Colonic mucosa (tissue), 4 donors: ENCODE measurements around the gene GALNT10. TPM values are rescaled to one million over a fixed set of nuclear protein-coding genes. Genes with fewer than 3 reads are reported as not detected.

Source experiments
- DNase-seq: peaks from one replicate; pipeline ENCODE4 v3.0.0-alpha.2; 2020
- H3K27ac ChIP-seq: fragments of 200-600 bp; one replicate; pipeline ENCODE4 v1.8.0; 2021
- H3K27me3 ChIP-seq: fragments of 200-600 bp; one replicate; pipeline ENCODE4 v1.8.0; 2021
- H3K36me3 ChIP-seq: fragments of 200-600 bp; one replicate; pipeline ENCODE4 v1.8.0; 2021
- H3K4me1 ChIP-seq: fragments of 200-600 bp; one replicate; pipeline ENCODE4 v1.8.0; 2021; ENCODE audit warnings: mild to moderate bottlenecking
- H3K4me3 ChIP-seq: fragments of 200-600 bp; one replicate; pipeline ENCODE4 v1.8.0; 2021
- H3K9ac ChIP-seq, 2 donors: one replicate each; pipeline ENCODE4 v1.7.0; 2013; ENCODE audit warnings: control low read depth in 2 of 2, low read depth in 2 of 2, low read length in 2 of 2
- H3K9me3 ChIP-seq: fragments of 200-600 bp; one replicate; pipeline ENCODE4 v1.8.0; 2021
- CTCF ChIP-seq: fragments of 200-600 bp; IDR thresholded peaks from one replicate; pipeline ENCODE4 v1.8.0; 2022; ENCODE audit warnings: antibody characterized with exemption, mild to moderate bottlenecking
- intact Hi-C: fragments of 100-400 bp; cut with DNase I; formaldehyde crosslinking; loops from one replicate; pipeline ENCODE4 v1.14.1; 2022
- total RNA-seq, 2 donors: library from RNA; stranded (reverse); fragmentation: NEBNext Ultra II Directional in 1 of 2; extraction: Animal tissue kit (Norgen Biotek cat#: 25700) in 1 of 2; gene quantifications; one replicate each; pipeline ENCODE4 v1.2.1, GENCODE V29; 2021
- donor health status: healthy.
- donor health status: DM: no; HTN: no; CAD: no.
- donor health status: DM: no; HTN: no; CAD: no.

GALNT10 gene
- total RNA-seq, 2 donors from 2014 or later = 40.0 to 46.7 TPM

GRCh38 chr5:154181161-154181560 is 9.4 kb upstream of the GALNT10 start:
- H3K27ac ChIP-seq = no peak overlapping the region
- no peak overlapping the region for H3K4me3 ChIP-seq
- H3K36me3 ChIP-seq = no peaks in the 10 kb centered on the region
- no peaks in the 10 kb centered on the region for H3K4me1 ChIP-seq
- intact Hi-C loops = no loop called here
- no peaks in the 10 kb centered on the region for H3K27me3 ChIP-seq
- H3K9me3 ChIP-seq = no peaks in the 10 kb centered on the region
- no peak overlapping the region for H3K9ac ChIP-seq
- TF ChIP-seq CTCF = no peak
- peak; percentile 33 for DNase-seq

GRCh38 chr5:154189256-154189818 is 1.2 kb upstream of the GALNT10 start:
- no peaks in the 10 kb centered on the region for H3K36me3 ChIP-seq
- TF ChIP-seq CTCF = no peak
- peak overlapping the region; percentile 92 for H3K27ac ChIP-seq
- H3K27me3 ChIP-seq = no peaks in the 10 kb centered on the region
- H3K9me3 ChIP-seq = no peaks in the 10 kb centered on the region
- intact Hi-C loops = loop anchor here (5.0 kb wide), 1 partner anchor 208 kb away; no protein-coding TSS in a partner anchor
- peaks cover 3% of the 10 kb centered on the region for H3K4me1 ChIP-seq
- peak; percentile 24 for DNase-seq
- H3K4me3 ChIP-seq = peak overlapping the region; percentile 85
- peak overlapping the region in 1 of 2 donors; percentile 73 for H3K9ac ChIP-seq

GRCh38 chr5:154189819-154190594 is 526 bp upstream of the GALNT10 start:
- H3K4me1 ChIP-seq = peaks cover 3% of the 10 kb centered on the region
- peak overlapping the region; percentile 92 for H3K27ac ChIP-seq
- H3K4me3 ChIP-seq = peak overlapping the region; percentile 85
- peak overlapping the region; percentile 54 to 73 for H3K9ac ChIP-seq
- intact Hi-C loops = loop anchor here (5.0 to 10.0 kb wide), 2 partner anchors 125 to 207 kb away; no protein-coding TSS in a partner anchor
- DNase-seq = peak; percentile 89
- no peaks in the 10 kb centered on the region for H3K9me3 ChIP-seq
- no peaks in the 10 kb centered on the region for H3K36me3 ChIP-seq
- H3K27me3 ChIP-seq = no peaks in the 10 kb centered on the region
- TF ChIP-seq CTCF = peak; percentile 23

- no peaks in the 10 kb centered on the region for H3K36me3 ChIP-seq
- H3K9me3 ChIP-seq = no peaks in the 10 kb centered on the region
- intact Hi-C loops = loop anchor here (10.0 kb wide), 1 partner anchor 123 kb away; no protein-coding TSS in a partner anchor
- peaks cover 3% of the 10 kb centered on the region for H3K4me1 ChIP-seq
- peak overlapping the region; percentile 28 to 83 for H3K9ac ChIP-seq
- peak overlapping the region; percentile 81 for H3K4me3 ChIP-seq
- no peaks in the 10 kb centered on the region for H3K27me3 ChIP-seq
- no peak for TF ChIP-seq CTCF
- no peak overlapping the region for H3K27ac ChIP-seq
- DNase-seq = no peak
Observed at GRCh38 chr5:154191467-154192261, 1.1 kb downstream of the GALNT10 start.

- Histone ChIP-seq H3K27ac (no peak overlapping the region), H3K36me3 (no peaks in the 10 kb centered on the region), H3K4me3 (no peak overlapping the region), H3K4me1 (peaks cover 8% of the 10 kb centered on the region), H3K27me3 (no peaks in the 10 kb centered on the region), H3K9me3 (no peaks in the 10 kb centered on the region), H3K9ac (no peak overlapping the region)
- intact Hi-C loops = loop anchor here (10.0 kb wide), 1 partner anchor 122 kb away; no protein-coding TSS in a partner anchor
- no peak for DNase-seq
- TF ChIP-seq CTCF = no peak
Observed at GRCh38 chr5:154193283-154193682, 2.8 kb downstream of the GALNT10 start.
